AG04450 (cell line): Measurements from ENCODE around the gene ATXN2L. TPM values are rescaled to one million over a fixed set of nuclear protein-coding genes. Genes with fewer than 3 reads are reported as not detected.

Source experiments
- CTCF ChIA-PET: fragments of 300-600, 350-600 bp; formaldehyde crosslinking; extraction: SDS; loops from one replicate; lab custom pipeline; 2022; ENCODE audit warnings: antibody characterized with exemption, inconsistent platforms; lab: Charles Lee
- POLR2A ChIA-PET: fragments of 350-600 bp; formaldehyde crosslinking; extraction: SDS; loops from one replicate; lab custom pipeline; 2021; ENCODE audit warnings: antibody characterized with exemption, inconsistent platforms; lab: Yijun Ruan, JAX
- DNase-seq: peaks from one replicate; pipeline ENCODE4 v3.0.0-alpha.2; 2011; ENCODE audit warnings: low read depth, low spot score
- H3K27ac ChIP-seq: one replicate; pipeline ENCODE4 v1.5.1; 2012; ENCODE audit warnings: low read depth, low read length, control low read depth
- H3K27me3 ChIP-seq: one replicate; pipeline ENCODE4 v1.6.0; 2012; ENCODE audit warnings: low read length; ENCODE audit not compliant: control insufficient read depth, insufficient read depth
- H3K4me3 ChIP-seq: 2 replicates; pipeline ENCODE4 v1.5.1; 2011; ENCODE audit warnings: mild to moderate bottlenecking, low read depth, low read length, control low read depth
- H3K9me3 ChIP-seq: 2 replicates; pipeline ENCODE4 v1.5.1; 2012; ENCODE audit warnings: low read length; ENCODE audit not compliant: control insufficient read depth, insufficient read depth
- CTCF ChIP-seq: IDR thresholded peaks from 2 replicates; pipeline ENCODE4 v1.5.1; 2011; ENCODE audit warnings: low read depth, low read length, control low read depth, inconsistent platforms
- polyA plus RNA-seq: library from polyadenylated mRNA; depleted of rRNA; stranded (reverse); fragments of >200 nt; gene quantifications from 2 replicates; pipeline ENCODE4 v1.2.3, GENCODE V29; 2011

ATXN2L gene
- polyA plus RNA-seq, 1 experiment = 19.7 TPM

DNA sequence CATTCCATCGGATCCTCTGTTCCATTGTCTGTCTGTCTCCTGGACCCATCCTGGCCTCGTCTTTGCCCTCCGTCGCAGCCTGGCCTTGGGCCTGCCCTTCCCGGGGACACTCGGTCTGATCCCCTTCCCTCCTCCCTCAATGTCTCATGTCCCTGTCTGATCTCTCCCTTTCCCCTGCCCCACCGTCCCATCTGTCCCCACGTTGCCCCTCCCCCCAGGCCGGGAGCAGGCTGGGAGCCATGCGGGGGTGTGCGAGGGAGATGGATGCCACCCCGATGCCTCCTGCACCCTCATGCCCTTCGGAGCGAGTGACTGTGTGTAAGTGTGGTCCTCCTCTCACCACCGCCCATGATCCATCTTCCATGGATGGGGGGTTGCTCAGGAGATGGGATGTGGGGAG lies 50.2 kb downstream of the ATXN2L start:
- no peak overlapping the region for H3K4me3 ChIP-seq
- ChIA-PET CTCF (interaction anchor here (4.0 kb wide), 1 partner anchor 72 kb away, joined by 19 read pairs; no protein-coding TSS in a partner anchor), POLR2A (interaction anchor here (1.3 kb wide), 1 partner anchor 10 kb away, joined by 4 read pairs; the partner anchor contains the start of gene SH2B1)
- no peak for DNase-seq
- H3K9me3 ChIP-seq = no peaks in the 10 kb centered on the region; the same call in 1 of the 2 replicates
- TF ChIP-seq CTCF = no peak
- H3K27ac ChIP-seq = no peak overlapping the region
- no peaks in the 10 kb centered on the region for H3K27me3 ChIP-seq

- POLR2A ChIA-PET = interaction anchor here (0.8 to 1.3 kb wide), 2 partner anchors 10 to 27 kb away, joined by 3 to 4 read pairs; partner anchors contain the start of genes SH2B1 and TUFM
- Histone ChIP-seq H3K27ac (no peak overlapping the region), H3K9me3 (no peaks in the 10 kb centered on the region; the same call in 1 of the 2 replicates), H3K27me3 (no peaks in the 10 kb centered on the region), H3K4me3 (no peak overlapping the region)
- CTCF ChIA-PET = interaction anchor here (0.6 to 4.0 kb wide), 3 partner anchors 17 to 71 kb away, joined by 3 to 19 read pairs (median 5); no protein-coding TSS in a partner anchor
- TF ChIP-seq CTCF = peak; percentile 59
- DNase-seq = no peak
Observed at GRCh38 chr16:28873543-28874201, 50.9 kb downstream of the ATXN2L start.

DNA sequence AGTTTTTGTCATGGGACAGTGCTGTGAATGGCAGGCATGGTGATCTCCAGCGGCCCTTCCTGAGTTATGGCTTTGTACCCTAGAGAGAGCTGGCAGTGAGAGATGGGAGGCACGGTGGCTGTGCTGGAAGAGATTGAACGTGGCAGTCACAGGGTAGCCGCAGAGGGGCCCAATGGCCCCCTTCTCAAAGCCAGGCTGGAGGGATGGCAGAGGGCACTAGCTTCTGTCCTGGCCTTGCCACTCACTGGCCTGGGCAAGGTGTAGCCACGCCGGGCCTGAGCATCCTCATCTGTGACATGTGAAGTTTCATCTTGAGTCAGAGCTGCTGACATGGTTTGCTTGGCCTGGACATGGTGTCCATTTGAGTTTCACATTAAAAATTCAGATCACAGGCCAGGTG lies 51.6 kb downstream of the ATXN2L start:
- Histone ChIP-seq H3K9me3 (no peaks in the 10 kb centered on the region; the same call in 1 of the 2 replicates), H3K4me3 (no peak overlapping the region), H3K27ac (no peak overlapping the region), H3K27me3 (no peaks in the 10 kb centered on the region)
- CTCF ChIA-PET = interaction anchor here (0.6 to 4.0 kb wide), 3 partner anchors 18 to 70 kb away, joined by 3 to 19 read pairs (median 3); no protein-coding TSS in a partner anchor
- no peak for TF ChIP-seq CTCF
- POLR2A ChIA-PET = interaction anchor here (0.8 to 2.0 kb wide), 2 partner anchors 11 to 28 kb away, joined by 3 to 5 read pairs; partner anchors contain the start of genes SH2B1 and TUFM
- DNase-seq = no peak

DNA sequence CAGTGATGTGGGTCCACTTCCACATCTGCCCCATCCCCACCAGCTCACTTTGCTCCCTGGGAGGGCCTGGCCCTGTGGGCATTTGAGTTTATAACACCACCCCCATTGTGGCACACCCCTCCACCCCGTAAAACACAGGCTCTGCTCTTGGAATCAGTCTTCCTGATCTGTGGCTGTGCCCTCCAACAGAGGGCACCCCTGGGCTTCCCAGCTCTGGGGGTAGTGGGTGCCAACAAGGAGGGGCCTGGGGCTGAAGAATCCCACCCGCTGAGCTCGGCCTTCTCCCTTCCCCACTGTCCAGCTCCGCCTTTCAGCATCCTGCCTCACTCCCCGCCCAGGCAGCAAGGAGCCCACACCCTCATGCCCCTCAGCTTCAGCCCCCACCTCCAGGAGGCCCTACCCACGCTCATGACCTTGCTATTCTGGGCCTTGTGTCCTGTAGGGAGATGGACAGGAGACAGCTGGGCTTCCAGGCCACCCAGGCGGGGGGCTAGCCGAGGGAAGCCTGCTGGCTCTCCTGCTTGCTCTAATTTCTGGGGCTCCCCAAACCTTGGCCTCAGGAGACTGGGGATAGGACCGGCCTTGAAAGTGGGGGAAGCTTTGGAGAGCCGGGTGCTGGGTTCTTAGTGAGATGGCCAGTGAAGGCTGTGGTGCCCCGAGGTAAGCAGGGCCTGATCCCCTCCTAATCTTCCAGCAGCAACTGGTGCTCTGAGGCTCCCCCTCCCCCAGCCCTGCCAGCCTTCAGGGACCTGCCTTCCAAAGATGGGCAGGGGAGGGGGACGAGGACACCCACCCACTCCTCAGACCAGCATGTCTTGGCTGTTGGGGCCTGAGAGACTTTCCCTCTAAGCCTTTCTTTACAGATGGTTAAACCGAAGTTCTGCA lies 52.6 kb downstream of the ATXN2L start:
- no peak overlapping the region for H3K27ac ChIP-seq
- CTCF ChIA-PET = interaction anchor here (0.7 to 4.0 kb wide), 2 partner anchors 8 to 69 kb away, joined by 7 to 19 read pairs; no protein-coding TSS in a partner anchor
- TF ChIP-seq CTCF = no peak
- no peak overlapping the region for H3K4me3 ChIP-seq
- H3K9me3 ChIP-seq = no peaks in the 10 kb centered on the region; the same call in 1 of the 2 replicates
- POLR2A ChIA-PET = interaction anchor here (0.6 to 2.0 kb wide), 4 partner anchors 12 to 266 kb away, joined by 3 to 6 read pairs (median 4); partner anchors contain the start of genes SH2B1 and SULT1A1
- no peak for DNase-seq
- no peaks in the 10 kb centered on the region for H3K27me3 ChIP-seq
